SK-N-MC (cell line): ENCODE results near the gene IFT57.
"Not testable (repeated sequence)": the region's sequence is repeated elsewhere in the genome, so short reads cannot be mapped to it uniquely, and the experiment has no call there.

ENCODE experiments used
- DNase-seq: peaks from one replicate; pipeline ENCODE4 v3.0.0-alpha.2; 2011; ENCODE audit warnings: low read depth, low spot score
- H3K27ac ChIP-seq: fragments of 200-600 bp; sonication (generic); 2 replicates; pipeline ENCODE4 v1.5.1; 2016; ENCODE audit warnings: mixed run types
- H3K36me3 ChIP-seq: fragments of 200-600 bp; sonication (generic); 2 replicates; pipeline ENCODE4 v1.6.1; 2017; ENCODE audit warnings: antibody characterized with exemption, low read length, mixed read lengths; ENCODE audit not compliant: insufficient read depth
- H3K4me3 ChIP-seq: fragments of 200-600 bp; sonication (generic); 2 replicates; pipeline ENCODE4 v1.5.1; 2016
- H3K9ac ChIP-seq: fragments of 200-600 bp; sonication (generic); 2 replicates; pipeline ENCODE4 v1.8.0; 2017; ENCODE audit warnings: mixed run types, mixed read lengths; ENCODE audit not compliant: insufficient read length
- H3K9me3 ChIP-seq: fragments of 200-600 bp; sonication (generic); 2 replicates; pipeline ENCODE4 v1.6.1; 2017; ENCODE audit warnings: low read depth, mild to moderate bottlenecking, antibody characterized with exemption, low read length, moderate library complexity, mixed read lengths
- EZH2 ChIP-seq: fragments of 200-600 bp; sonication (generic); IDR thresholded peaks from one replicate; pipeline ENCODE4 v1.6.1; 2017; ENCODE audit warnings: antibody characterized with exemption
- FOXP2 ChIP-seq: optimal IDR thresholded peaks from 2 replicates; pipeline ENCODE3; 2011; ENCODE audit warnings: mild to moderate bottlenecking, moderate library complexity; ENCODE audit not compliant: insufficient read depth; ENCODE audit errors: extremely low read length, control extremely low read depth
- POLR2AphosphoS5 ChIP-seq: IDR thresholded peaks from 2 replicates; pipeline ENCODE4 v1.6.1; 2012; ENCODE audit warnings: mild to moderate bottlenecking, low read depth, low read length, borderline replicate concordance

The IFT57 gene

GRCh38 chr3:108221911-108222852 lies at the start of gene IFT57:
Gene IFT57 (minus strand): TSS chr3:108222424. CDS start chr3:108222322, 102 bp downstream.
- H3K9ac ChIP-seq: peak within 1 kb of the TSS; percentile 73
- no peaks in the 10 kb centered on the region for H3K36me3 ChIP-seq
- H3K27ac ChIP-seq: peak within 1 kb of the TSS; percentile 89
- no peak for TF ChIP-seq FOXP2
- TF ChIP-seq POLR2AphosphoS5: peak; percentile 82
- no peak for TF ChIP-seq EZH2
- peak within 1 kb of the TSS; percentile 93 for H3K4me3 ChIP-seq
- no peaks in the 10 kb centered on the region for H3K9me3 ChIP-seq
- DNase-seq: no peak

DNA sequence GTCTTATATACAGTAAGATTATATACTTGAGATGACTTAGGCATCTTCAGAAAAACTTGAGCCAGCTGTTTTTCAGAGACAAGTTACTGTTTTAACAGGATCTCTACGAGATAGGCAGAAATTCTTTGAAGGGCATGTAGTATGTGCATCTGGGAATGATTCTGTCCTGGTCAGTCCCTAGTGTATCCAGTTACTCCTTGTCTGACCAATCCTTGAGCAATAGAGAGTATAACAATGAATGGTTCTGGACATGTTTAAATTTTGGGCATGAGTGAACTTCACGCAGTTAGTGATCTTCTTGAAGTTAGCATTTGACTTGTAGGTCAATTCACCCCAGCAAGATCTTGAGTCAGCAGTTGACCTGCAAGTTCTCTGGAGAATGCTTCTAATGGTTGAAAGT lies 49.4 kb upstream of the IFT57 start:
- Histone ChIP-seq H3K27ac (no peak overlapping the region), H3K4me3 (no peak overlapping the region), H3K9ac (no peak overlapping the region), H3K9me3 (no peaks in the 10 kb centered on the region), H3K36me3 (no peaks in the 10 kb centered on the region)
- no peak for DNase-seq
- TF ChIP-seq EZH2: no peak
- no peak for TF ChIP-seq POLR2AphosphoS5
- no peak for TF ChIP-seq FOXP2

- not testable (repeated sequence) for DNase-seq, H3K9ac ChIP-seq, H3K27ac ChIP-seq, H3K9me3 ChIP-seq, H3K4me3 ChIP-seq, H3K36me3 ChIP-seq
Measured at GRCh38 chr3:108268235-108268634, 46.0 kb upstream of the IFT57 start.

DNA sequence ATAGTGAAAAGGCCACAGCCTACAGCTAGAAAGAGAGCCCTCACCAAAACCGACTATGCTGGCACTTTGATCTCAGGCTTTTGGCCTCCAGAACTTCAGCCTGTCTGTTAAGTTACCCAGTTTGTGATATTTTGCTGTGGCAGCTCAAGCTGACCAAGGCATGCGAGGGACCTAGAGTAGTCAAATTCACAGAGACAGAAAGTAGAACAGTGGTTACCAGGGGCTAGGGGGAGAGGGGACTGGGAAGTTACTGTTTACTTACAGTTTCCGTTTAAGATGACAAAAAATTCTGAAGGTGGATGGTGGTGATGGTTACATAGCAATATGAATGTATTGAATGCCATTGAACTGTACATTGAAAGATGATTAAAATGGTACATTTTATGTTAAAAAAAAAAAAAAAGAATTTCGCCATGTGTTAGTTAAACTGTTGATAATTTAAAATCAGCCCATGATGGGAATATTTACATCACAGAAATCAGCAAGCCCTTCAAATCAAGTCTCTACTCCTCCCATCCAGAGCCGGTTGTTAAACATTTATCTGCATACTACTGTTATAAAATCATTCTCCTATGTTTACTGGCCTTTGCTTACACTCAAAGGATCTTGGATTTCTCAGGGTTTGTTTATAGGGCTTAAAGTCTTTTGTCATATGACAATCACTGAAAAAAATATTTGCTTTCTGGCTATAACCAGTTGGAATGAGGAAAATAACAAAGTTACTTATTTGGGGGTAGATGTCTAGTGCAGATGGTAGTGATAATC lies 42.5 kb upstream of the IFT57 start:
- not testable (repeated sequence) for H3K27ac ChIP-seq, H3K9ac ChIP-seq, H3K9me3 ChIP-seq, H3K36me3 ChIP-seq, H3K4me3 ChIP-seq, DNase-seq

DNA sequence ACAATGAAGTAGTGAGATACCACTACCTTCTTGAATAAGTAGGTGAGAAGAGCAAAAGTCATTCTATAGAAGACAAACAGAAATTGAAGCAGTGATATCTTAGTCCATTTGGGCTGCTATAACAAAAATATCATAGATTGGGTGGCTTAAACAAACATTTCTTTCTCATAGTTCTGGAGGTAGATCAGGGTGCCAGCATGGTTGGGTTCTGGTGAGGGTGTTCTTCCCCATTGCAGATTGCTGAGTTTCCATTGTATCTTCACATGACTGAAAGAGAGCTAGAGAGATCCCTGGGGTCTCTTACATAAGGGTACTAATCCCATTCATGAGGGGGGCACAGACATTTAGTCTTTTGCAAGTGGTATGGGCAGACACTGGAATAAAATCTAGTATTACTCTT lies 32.9 kb upstream of the IFT57 start:
- TF ChIP-seq POLR2AphosphoS5 (no peak), EZH2 (no peak), FOXP2 (no peak)
- no peaks in the 10 kb centered on the region for H3K9me3 ChIP-seq
- H3K27ac ChIP-seq: no peak overlapping the region
- no peak overlapping the region for H3K4me3 ChIP-seq
- no peaks in the 10 kb centered on the region for H3K36me3 ChIP-seq
- H3K9ac ChIP-seq: no peak overlapping the region
- no peak for DNase-seq

DNA sequence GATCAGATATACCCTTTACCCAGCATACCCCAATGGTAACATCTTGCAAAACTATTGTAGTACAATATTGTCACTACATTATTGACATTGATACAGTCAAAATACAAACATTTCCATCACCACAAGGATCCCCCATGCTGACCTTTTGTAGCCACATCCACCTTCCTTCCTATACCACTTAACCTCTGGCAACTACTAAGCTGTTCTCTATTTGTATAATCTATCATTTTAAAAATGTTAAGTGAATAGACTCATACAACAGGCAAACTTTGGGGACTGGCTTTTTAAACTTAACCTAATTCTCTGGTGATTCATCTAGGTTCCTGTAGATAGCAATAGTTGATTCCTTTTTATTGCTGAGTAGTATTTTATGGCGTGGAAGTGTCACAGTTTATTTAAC lies 29.6 kb upstream of the IFT57 start:
- Histone ChIP-seq H3K36me3 (no peaks in the 10 kb centered on the region), H3K9me3 (no peaks in the 10 kb centered on the region), H3K27ac (no peak overlapping the region), H3K9ac (no peak overlapping the region), H3K4me3 (no peak overlapping the region)
- no peak for DNase-seq
- TF ChIP-seq FOXP2 (no peak), POLR2AphosphoS5 (no peak), EZH2 (no peak)

- H3K27ac ChIP-seq: no peak overlapping the region
- H3K4me3 ChIP-seq: no peak overlapping the region
- H3K9me3 ChIP-seq: no peaks in the 10 kb centered on the region
- no peak for TF ChIP-seq POLR2AphosphoS5
- TF ChIP-seq EZH2: no peak
- TF ChIP-seq FOXP2: no peak
- H3K36me3 ChIP-seq: no peaks in the 10 kb centered on the region
- H3K9ac ChIP-seq: no peak overlapping the region
- no peak for DNase-seq
Measured at GRCh38 chr3:108251265-108251664, 29.0 kb upstream of the IFT57 start.

DNA sequence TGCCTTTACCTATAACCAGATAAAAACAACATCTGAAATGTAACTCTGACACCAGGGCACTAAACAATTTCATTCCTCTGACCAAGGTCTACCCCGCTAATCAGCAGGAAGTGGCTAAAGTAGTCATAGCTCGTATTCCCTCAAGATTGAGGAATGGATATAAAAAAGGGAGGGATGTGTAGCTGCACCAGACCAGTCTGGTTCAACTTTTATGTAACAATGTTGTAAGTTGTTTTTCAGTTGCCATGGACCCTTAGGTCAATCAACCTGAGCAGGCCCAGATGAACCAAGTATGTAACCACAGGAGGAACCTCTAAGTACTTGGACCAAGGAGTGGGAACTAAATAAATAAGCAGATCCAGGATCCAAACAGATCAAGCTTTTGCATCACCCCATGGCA lies 28.4 kb upstream of the IFT57 start:
- Histone ChIP-seq H3K27ac (no peak overlapping the region), H3K36me3 (no peaks in the 10 kb centered on the region), H3K9ac (no peak overlapping the region), H3K4me3 (no peak overlapping the region), H3K9me3 (no peaks in the 10 kb centered on the region)
- no peak for DNase-seq
- TF ChIP-seq FOXP2 (no peak), EZH2 (no peak), POLR2AphosphoS5 (no peak)
